Upper lobe of left lung (tissue), 4 donors: ENCODE data around the gene CERS6.

ENCODE experiments used
- POLR2A ChIP-seq, 4 donors: fragments of 450-650 bp; IDR thresholded peaks; one replicate each; pipeline ENCODE4 v1.5.1; 2016 to 2017; ENCODE audit warnings: antibody characterized with exemption in 4 of 4, mild to moderate bottlenecking in 2 of 4
- TF ChIP-seq, protein P1 (sequence below), 6 experiments: fragments of 450-650 bp in 4 of 6; fragments of 200-600 bp in 2 of 6; sonication (generic) in 2 of 6; IDR thresholded peaks; one replicate each; pipeline ENCODE4 v1.5.1; 2016 to 2019; ENCODE audit warnings: antibody characterized with exemption in 6 of 6

DNA sequence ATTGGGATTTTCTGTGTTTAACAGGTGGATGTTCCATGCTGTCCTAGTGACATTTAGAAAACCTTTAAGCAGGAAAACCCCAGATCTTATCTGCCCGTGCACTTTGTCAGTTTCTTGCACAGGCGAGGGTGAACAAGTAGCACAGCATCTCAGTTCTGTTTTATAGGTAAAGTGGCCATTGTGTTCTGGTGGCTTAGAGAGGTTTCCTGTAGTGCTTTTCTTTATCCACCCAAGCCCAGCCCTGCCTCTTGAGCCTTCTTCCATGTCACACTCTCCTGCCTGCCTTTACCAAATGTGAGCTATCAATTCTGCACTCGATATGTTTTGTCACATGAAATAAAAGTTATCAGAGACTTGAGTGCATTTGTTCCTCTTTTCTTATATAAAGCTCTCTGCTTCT lies 211.1 kb downstream of the CERS6 start:
- TF ChIP-seq, protein P1, sequence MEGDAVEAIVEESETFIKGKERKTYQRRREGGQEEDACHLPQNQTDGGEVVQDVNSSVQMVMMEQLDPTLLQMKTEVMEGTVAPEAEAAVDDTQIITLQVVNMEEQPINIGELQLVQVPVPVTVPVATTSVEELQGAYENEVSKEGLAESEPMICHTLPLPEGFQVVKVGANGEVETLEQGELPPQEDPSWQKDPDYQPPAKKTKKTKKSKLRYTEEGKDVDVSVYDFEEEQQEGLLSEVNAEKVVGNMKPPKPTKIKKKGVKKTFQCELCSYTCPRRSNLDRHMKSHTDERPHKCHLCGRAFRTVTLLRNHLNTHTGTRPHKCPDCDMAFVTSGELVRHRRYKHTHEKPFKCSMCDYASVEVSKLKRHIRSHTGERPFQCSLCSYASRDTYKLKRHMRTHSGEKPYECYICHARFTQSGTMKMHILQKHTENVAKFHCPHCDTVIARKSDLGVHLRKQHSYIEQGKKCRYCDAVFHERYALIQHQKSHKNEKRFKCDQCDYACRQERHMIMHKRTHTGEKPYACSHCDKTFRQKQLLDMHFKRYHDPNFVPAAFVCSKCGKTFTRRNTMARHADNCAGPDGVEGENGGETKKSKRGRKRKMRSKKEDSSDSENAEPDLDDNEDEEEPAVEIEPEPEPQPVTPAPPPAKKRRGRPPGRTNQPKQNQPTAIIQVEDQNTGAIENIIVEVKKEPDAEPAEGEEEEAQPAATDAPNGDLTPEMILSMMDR (IDR thresholded peaks at IDR 0.05): no peak
- no peak for TF ChIP-seq POLR2A (IDR thresholded peaks at IDR 0.05)
